GM21360 (cell line): ENCODE data around the gene ELL.

Experiments used
- ATAC-seq: cut with Tn5 transposase; IDR thresholded peaks from one replicate; pipeline ENCODE4 v1.9.1; 2021; ENCODE audit warnings: mild to moderate bottlenecking, moderate library complexity; ENCODE audit not compliant: unreplicated experiment

The ELL gene

DNA sequence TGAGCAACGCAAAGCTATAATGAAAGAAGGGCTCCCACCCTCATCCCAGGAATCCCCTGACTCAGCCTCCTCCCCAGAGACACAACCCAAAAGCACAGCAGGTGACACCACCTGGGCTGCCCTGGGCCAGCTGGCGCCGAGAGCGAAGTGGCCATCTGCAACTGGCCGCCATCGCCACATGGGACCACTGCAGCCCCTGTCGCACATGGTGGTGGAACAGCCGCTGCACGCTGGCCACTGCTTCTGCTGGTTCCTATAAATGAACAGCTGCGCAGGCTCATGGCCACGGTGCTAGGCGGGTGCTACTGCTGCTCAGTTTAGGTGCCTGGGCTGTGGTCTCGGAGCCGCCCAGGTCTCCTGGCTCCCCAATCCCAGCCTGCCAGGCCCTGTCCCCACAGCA lies 72.3 kb downstream of the ELL start:
- ATAC-seq = no peak

DNA sequence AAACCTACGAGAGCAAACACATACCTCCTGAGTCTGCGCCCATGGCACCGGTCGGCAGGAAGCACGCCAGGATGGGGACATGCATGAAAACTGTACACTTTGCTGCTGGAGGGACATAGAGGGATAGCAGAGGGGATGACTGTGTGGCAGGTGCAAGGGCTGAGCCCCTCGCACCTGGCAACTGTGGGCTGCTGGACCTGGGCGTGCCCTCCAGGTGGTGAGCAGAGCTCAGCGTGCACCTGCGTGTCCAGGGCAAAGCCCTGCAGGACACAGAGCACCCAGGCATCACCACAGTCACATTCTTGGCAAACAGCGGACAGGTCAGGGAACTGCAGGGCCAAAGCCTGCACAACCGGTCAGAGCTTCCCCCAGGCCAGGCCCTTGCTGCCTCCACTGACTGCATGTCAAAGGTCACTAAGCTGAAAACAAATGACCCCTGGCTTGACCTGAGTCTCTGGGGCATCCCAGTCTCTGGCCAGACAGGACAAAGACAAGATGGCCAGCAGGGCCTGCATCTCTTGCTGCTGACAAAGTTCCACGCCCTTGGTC lies 75.0 kb downstream of the ELL start:
- ATAC-seq = no peak

DNA sequence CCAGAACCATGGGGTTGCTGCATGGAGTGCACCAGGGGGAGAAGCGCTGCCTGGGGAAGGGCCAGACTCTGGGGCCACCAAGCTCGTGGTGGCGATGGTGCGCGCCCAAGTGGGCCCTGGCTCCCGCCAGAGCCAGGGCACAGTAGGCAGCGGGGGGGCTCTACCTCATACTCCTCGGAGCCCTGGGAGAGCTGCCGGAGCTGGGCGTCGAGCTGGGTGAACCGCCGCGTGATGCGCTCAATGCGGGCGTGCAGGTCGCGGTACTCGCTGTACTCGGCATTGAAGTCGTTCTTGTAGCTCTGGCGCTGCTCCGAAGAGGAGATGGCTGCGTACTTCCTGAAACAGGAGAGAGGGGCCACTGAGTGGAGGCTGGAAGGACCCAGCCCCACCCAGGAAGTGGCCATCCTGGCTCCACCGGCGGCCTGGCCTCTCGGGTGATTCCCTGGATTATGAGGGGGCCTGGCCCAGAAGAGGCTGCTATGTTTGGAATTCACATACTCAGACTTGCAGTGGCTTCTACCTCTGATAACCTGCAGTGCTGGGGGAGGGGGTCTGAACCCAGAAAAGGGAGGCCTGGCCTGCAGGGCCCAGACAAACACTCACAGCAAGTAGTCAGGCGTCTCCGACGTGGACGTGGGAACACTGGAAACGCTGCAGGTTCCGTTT lies 75.6 kb downstream of the ELL start:
- ATAC-seq = no peak

DNA sequence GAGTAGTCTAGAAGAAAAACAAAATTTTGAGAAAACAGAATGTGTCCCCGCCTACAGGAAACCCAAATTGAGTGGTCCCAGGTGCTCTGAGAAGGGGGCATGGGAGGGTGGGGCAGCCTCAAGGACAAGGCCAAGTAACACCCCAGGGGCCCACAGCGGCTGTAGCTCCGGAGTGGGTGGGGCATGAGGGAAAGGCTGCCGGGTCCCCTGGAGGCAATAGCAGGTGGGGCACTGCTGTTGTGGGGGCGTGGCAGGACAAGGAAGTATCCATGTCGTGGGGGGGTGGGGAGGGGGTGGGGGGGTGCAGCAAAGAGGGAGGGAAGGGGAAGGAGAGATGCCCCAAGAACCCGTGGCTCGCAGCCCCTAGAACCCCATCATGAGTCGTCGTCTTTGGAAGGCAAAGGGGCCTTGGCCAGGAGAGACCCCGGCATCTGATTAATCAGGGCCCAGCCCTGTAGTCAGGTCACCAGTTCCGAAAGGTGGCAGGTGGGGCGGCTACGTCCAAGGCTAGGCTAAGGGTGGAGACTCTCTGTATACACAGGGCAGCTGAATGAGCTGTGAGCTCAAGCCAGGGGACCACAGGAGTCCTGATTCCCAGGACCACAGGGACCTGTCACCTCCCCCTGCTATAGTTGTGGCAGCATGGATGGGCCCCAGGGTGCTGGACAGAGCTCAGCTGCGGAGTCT lies 76.5 kb downstream of the ELL start:
- ATAC-seq = no peak

DNA sequence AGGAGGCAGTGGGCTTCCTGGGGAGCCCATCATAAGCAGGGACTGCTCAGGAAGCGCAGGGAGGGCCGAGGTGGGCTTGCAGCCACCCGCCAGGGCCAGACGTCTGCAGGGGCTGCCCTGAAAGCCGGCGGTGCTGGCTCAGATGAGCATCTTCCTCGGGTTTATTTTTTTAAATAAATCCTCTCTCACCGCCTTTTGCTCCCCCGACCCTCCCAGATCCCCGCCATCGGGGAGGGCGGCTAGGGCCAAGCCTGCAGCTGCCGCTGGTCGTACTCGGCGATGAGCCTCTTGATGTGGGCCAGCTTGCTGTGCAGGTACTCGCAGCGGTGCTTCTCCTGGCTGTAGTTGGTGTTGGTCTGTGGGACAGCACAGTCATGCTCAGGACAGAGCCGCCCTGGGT lies 77.4 kb downstream of the ELL start:
- no peak for ATAC-seq

DNA sequence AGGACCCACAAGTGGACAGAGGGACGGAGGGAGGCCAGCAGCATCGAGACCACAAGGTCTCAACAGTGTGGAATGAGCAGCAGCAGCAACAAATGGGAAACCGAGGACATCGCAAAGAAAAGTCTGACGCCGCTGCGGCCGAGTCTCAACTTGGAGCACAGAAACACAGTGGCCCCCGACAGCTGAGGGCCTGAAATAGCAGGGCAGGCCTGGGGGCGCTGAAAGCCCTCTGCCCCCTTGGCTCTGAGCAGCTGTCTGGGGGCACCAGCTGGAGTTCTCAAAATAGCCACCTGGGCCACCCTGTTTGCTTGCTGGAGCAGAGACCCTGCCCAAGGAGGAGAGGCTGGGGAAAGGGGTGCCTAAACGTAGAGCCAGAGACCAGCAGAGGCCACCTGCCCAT lies 78.0 kb downstream of the ELL start:
- ATAC-seq = no peak

DNA sequence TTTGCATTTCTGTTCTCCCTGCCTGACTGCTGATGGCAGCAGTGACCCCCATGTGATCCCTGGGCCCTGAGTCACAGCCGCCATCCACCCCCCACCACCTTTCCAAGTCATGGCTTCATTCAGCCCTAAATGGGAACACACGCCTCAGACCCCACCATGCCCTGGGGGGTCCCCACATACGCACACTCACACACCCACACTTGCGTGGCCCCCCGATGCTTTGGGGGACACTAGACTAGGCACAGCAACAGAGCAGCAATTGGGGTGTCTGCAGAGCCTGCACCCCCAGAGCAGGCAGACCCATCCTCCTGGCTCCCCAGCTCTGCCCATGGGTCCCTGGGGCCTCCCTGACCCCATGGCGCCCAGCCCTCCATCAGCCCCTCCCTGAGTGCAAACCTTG lies 78.5 kb downstream of the ELL start:
- ATAC-seq = no peak

DNA sequence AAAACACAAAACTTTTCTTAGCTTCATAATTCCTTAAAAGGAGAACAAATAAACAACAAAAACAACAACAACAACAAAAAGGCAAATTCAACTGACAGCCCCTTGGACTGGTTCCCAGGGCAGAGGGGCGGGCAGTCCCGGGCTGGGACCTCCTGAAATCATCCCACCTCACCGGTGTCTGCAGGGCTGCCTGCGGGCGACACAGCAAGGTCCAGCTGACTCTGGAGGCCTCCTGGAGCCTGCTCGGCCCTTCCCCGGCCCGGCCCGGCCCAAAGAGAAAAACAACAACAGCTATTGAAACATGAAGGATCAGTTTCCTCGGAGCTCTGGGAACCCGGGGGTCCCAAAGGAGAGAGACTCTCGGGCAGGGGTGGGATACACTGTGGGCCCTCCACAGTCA lies 78.9 kb downstream of the ELL start:
- ATAC-seq = no peak

DNA sequence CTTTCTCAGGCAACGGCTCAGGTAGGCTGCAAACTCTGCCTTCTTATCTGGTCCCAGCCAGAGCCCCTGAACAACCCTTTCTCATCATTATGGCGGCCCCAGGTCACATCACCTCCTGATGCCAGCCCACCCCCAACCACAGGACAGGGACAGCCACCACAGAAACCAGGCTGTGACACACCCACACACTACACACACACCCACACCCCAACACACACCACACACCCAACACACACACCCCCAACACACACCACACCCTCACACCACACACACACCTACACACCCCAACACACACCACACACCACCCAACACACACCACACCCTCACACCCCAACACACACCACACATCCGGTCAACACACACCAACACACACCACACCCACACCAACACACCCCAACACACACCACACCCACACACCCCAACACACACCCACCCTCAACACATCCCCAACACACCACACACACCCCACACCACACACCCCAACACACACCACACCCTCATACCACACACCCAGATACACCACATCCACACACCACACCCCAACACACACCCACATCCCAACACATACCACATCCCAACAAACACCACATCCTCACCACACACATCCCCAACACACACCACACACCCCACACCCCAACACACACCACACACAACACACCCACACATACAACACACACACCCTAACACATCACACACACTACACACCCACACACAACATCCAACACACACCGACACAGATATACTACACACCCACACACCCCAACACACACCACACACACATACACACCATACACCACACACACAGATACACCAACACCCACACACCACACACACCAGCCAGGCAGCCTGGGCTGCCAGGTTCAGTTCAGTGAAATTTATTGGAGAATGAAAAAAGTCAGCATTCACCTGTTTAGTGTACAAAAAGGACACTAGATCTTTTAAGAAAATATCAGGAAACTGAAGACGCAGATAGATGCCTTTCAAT lies 79.8 kb downstream of the ELL start:
- no peak for ATAC-seq

DNA sequence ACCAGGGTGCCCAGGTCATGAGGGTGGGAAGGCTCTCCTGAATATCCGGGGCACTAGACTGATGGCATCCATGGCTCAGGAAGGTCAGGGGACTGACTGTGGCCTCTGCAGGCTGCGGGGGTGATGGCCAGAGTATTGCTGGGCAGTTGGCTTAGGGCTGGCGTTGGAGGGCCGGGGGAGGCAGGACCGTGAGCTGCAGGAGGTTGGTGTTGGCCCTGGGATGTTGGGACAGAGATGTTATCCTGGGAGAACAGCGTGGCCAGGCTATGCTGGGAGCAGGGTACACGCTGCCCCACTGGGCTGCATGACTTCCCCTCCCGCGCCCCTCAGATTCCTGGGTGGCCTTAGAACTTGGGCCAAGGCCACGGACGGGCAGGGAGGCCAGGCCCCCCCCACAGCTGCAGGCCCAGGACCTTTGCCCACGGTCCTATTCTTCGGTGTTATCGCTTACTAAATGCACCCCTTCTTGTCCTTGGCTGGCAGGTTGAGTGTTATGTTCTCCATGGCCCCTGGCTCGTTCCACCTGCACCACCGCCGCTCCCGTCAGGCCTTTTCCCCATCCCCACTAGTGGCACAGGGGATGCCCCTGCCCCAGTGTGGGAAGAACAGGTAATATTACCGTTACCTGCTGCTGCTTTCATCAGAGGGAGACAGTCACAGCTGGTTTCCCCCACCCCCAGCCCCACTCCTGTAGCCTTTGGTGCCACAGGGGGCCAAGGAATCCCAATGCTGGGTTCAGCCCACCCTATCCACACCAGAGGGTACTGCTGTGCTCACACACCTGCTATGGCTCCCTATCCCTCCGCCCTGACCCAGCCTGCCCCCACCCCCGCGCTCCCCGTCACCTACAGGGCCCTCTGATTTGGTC lies 80.7 kb downstream of the ELL start:
- no peak for ATAC-seq

DNA sequence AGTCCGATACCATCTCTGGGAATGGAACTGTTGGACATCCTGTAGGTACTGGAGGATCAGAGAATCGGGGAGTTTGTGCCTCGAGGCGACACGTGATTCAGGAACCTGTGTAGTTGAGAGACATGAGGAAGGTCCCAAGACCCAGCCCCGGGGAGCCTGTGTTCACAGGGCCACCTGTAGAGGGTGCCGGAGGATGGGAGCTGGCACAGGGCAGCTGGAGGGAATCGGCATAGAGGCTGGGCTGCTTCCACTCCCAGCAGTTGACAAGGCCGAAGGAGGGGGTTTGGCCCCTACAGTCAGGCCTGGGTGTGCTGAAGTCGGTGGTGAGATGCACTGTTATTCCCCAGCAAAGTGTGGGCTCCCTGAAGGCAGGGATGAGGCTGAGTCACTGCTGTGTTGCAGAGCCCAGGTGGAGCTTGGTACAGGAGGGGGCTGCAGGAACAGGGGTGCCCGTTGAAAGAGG lies 81.4 kb downstream of the ELL start:
- ATAC-seq = no peak

DNA sequence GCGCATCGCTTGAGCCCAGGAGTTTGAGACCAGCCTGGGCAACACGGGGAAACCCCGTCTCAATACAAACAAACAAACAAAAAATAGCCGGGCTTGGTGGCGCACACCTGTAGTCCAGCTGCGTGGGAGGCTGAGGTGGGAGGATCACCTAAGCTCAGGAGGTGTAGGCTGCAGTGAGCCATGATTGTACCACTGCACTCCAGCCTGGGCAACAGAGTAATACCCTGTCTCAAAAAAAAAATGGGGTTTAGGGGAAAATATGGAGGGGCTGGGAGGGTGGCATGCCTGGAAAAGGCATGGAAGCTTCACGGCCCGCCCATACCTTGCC lies 82.0 kb downstream of the ELL start:
- no peak for ATAC-seq

DNA sequence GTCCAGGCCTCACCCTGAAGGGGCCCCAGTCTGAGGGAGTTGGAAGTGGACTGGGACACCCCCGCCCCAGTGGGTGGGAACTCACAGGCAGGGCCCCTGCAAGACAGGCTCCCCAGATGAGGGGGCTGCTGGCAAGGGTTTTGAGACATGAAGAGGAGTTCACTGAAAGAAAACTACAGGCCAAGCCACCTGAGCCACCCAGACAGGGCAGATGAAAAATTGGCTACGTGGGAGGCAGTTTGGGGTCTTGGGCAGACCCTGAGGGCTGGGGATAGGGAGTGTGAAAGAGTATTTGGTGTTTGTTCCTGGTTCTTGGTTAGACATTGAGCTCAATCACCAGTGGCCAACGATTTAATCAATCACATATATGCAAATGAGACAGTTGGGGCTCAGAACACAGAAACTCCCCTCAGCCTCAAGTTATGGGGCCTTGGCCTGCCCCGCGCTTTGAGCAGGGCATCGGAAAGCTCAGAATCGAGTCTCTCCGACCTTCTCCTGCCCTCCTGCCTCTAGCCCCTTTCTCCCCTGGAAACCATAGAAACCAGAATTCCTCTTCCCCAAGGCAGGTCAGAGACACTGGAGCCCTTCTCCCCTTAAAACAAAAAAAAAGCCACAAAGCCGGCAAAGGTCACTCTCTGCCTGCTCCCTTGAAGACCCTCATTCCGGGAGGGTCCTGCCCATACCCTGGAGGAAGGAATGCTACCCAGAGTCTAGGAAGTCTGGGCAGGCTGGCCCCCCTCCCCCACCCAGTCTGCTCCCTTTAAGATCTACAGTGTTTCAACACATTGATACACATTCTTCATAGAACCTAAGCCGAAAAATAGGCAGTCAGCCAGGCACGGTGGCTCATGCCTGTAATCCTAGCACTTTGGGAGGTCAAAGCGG lies 82.6 kb downstream of the ELL start:
- no peak for ATAC-seq

DNA sequence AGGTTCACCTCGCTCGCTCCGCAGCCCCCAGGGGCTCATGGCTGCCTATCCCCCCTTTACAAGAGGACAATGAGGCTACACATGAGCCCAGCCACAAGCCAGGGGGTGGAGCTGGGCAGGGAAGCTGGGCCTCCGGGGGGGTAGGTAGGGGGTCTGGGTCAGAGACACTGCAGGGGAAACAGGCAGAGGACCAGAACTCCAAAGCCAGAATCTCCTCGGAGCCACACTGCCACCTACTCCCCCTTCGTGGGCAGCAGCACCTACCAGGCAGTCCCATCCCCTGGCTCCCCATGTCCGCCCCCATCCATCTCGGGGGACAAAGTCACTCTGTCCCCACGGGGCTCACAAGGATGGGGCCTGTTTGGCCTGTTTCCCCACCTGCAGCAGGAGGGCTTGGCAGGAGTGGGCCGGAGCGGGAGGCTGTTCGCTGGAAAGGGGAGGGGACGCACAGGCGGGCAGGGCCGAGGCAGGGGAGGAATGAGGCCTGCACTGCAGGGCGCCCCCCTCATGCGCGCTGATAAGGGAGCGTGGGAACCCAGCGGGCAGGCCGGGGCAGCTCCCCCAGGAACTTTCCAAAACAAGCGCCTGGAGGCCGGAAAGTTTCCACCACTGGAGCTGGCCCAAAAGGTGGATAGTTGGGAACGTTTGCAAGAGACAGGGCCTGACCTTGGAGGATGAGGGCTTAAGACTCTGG lies 83.4 kb downstream of the ELL start:
- no peak for ATAC-seq

DNA sequence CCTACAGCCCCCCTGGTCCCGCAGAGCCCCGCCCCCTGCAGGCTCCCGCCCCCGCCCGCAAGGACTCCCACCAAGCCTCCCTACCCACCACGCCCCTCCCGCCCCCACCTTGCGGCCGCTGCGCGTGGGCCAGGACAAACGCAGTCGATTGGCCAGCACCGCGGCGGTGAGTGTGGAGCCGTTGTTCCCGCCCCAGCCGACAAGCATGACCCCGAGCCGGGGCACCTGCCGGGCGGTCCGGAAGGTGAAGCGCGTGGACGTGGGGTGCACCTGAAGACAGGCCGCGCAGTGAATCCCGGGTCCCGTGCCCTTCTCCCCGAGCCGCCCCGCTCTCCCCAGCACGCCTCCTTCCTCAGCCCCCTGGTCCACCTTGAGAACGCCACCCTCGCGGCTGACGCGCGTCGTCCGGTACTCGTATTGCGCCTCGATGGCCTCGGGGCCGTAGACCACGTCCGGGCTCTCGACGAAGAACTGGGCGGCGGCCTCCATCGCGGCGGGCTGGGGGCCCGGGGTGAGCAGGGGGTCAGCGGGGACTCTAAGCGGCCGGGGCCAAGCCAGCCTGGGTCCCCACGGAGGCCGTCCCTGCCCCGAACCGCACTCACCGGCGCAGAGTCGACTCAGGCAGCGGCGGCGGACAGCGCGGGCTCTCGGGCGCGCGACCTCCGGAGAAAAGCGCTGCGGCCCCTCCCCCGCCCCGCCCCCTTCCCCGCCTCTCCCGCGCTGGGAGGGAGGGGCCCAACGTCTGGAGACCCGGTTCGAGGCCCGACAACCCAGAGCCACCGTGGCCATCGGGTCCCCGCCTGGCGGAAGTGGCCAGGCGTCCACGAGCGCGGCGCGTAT lies 84.2 kb downstream of the ELL start, which contains the start of gene ISYNA1:
Gene ISYNA1 (minus strand): TSS at position 643 of the 840 bp plus-strand sequence. CDS start 154 bp downstream, at position 489.
- ATAC-seq = no peak

DNA sequence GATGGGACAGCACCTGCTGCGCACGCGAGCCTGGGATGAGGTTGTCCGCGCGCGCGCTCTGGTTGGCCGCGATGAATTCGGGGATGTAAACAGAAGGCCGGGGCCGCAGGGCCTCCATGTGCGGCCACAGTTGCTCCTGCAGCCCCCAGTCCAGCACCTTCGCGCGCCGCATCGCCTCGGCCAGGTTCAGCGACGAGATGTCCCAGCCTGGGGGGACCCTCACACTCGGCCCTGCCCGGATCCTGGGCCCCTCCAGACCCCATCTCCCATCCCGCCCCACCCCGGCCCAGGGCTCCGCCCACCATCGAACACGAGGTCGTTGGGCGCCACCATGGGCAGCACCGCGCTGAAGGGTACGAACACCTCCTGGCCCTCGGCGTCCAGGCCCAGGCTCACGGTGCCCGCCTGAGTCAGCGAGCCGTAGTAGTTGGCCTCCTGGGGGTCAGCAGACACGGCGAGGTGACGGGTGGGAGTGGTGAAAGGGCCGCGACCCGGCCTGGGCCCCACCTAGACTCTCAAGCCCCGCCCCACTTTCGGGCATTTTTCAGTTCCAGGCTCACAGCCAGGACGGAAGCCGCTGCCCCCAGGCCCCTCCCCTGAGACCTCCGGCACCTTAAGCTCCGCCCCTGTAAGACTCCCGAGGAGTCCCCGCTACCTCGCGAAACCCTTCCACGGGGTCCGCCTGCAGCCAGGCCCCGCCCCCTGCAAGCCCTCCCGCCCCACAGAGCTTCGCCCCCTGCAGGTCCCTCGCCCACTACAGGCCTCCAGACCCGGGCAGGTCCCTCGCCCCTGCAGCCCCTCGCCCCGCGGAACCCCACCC lies 85.0 kb downstream of the ELL start:
- no peak for ATAC-seq
